ENCODE measurements around the gene PCYOX1L. TPM values are rescaled to one million over a fixed set of nuclear protein-coding genes. Genes with fewer than 3 reads are reported as not detected.

Gene PCYOX1L
- total RNA-seq, 1 experiment from 2014 or later: 15.3 TPM

DNA sequence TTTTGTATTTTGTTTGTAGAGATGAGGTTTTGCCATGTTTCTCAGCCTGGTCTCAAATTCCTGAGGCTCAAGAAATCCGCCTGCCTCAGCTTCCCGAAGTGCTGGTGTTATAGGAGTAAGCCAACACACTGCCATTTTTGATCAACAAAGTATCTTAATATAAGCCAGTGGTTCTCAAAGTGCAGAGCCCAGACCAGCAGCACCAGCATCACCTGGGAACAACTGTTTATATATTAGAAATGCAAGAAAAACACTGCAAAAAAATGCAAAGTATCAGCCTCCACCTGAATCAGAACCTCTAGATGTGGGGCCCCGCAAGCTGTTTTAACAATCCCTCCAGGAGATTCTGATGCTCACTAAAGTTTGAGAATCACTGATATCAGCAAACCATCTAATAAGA, 15.1 kb downstream of the PCYOX1L start:
- Histone ChIP-seq H4K20me1 (ENCODE audit: control insufficient read depth, insufficient read depth, insufficient read length) (no peaks in the 10 kb centered on the region), H2AK5ac (ENCODE audit: insufficient read length, low read length) (no peak overlapping the region), H3K4me2 (ENCODE audit: insufficient read depth, insufficient read length, low read length) (no peak overlapping the region), H3K14ac (ENCODE audit: insufficient read depth, low read length) (no peak overlapping the region), H2BK20ac (ENCODE audit: low read depth, low read length, poor library complexity, severe bottlenecking) (no peak overlapping the region), H3K79me2 (ENCODE audit: insufficient read depth, low read length) (no peaks in the 10 kb centered on the region), H4K91ac (ENCODE audit: insufficient read length, low read depth, low read length) (no peak overlapping the region), H3K27ac (ENCODE audit: insufficient read length, low read depth, low read length) (no peak overlapping the region), H3K23me2 (ENCODE audit: insufficient read length, low read depth, low read length, poor library complexity, severe bottlenecking) (no peaks in the 10 kb centered on the region), H2BK15ac (ENCODE audit: low read depth, low read length) (no peak overlapping the region), H2BK5ac (ENCODE audit: insufficient read length, low read length) (no peak overlapping the region), H3K4me1 (ENCODE audit: insufficient read depth, low read length) (no peaks in the 10 kb centered on the region), H2BK120ac (ENCODE audit: low read depth, low read length, poor library complexity, severe bottlenecking) (no peak overlapping the region), H3K4ac (ENCODE audit: low read depth, low read length) (no peak overlapping the region), H4K8ac (replicated peaks; ENCODE audit: insufficient read length, low read depth, low read length) (no peak overlapping the region), H3K18ac (ENCODE audit: insufficient read length, low read depth, low read length) (no peak overlapping the region), H2BK12ac (ENCODE audit: insufficient read length, low read depth, low read length) (no peak overlapping the region), H3K27me3 (ENCODE audit: insufficient read depth, low read length) (no peaks in the 10 kb centered on the region), H3K56ac (ENCODE audit: insufficient read length, low read depth, low read length) (no peak overlapping the region), H3K79me1 (ENCODE audit: insufficient read depth, low read depth, low read length, poor library complexity, severe bottlenecking) (no peaks in the 10 kb centered on the region), H2AFZ (ENCODE audit: low read length) (no peak overlapping the region), H3T11ph (ENCODE audit: low read length) (no peak overlapping the region), H4K5ac (ENCODE audit: insufficient read length, low read depth, low read length) (no peak overlapping the region), H3K23ac (ENCODE audit: insufficient read length, low read depth, low read length) (no peak overlapping the region), H3K9me3 (ENCODE audit: control insufficient read depth, low read depth, low read length) (no peaks in the 10 kb centered on the region), H3K9ac (ENCODE audit: extremely low read depth, insufficient read length, low read length) (no peak overlapping the region)
- no peak overlapping the region for H3K4me3 Mint-ChIP-seq
- DNase-seq: no peak
- peaks cover 0 to 12% (median 0%) of the 10 kb centered on the region in 3 experiments; a peak in 4 of 7 replicates for H3K36me3 Mint-ChIP-seq (ENCODE audit: insufficient read depth in 1 of 3, low read depth in 3 of 3)
- no peaks in the 10 kb centered on the region; a peak in 1 of 5 replicates for H3K9me3 Mint-ChIP-seq
- TF ChIP-seq, protein P1, sequence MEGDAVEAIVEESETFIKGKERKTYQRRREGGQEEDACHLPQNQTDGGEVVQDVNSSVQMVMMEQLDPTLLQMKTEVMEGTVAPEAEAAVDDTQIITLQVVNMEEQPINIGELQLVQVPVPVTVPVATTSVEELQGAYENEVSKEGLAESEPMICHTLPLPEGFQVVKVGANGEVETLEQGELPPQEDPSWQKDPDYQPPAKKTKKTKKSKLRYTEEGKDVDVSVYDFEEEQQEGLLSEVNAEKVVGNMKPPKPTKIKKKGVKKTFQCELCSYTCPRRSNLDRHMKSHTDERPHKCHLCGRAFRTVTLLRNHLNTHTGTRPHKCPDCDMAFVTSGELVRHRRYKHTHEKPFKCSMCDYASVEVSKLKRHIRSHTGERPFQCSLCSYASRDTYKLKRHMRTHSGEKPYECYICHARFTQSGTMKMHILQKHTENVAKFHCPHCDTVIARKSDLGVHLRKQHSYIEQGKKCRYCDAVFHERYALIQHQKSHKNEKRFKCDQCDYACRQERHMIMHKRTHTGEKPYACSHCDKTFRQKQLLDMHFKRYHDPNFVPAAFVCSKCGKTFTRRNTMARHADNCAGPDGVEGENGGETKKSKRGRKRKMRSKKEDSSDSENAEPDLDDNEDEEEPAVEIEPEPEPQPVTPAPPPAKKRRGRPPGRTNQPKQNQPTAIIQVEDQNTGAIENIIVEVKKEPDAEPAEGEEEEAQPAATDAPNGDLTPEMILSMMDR (conservative IDR thresholded peaks at IDR 0.05): no peak
- H3K27me3 Mint-ChIP-seq (ENCODE audit: low read depth): no peaks in the 10 kb centered on the region
- no CpG with 5 or more reads among the region's 3 CpGs for WGBS (ENCODE audit: extremely low coverage, insufficient read length, low lambda C conversion rate)
- H3K4me1 Mint-ChIP-seq: peaks cover 12 to 17% of the 10 kb centered on the region in 2 experiments
- H3K27ac Mint-ChIP-seq: no peak overlapping the region; a peak in 1 of 7 replicates

Measured in H9 (cell line).